ENCODE data around the gene PPP2R3B. TPM values are rescaled to one million over a fixed set of nuclear protein-coding genes. Genes with fewer than 3 reads are reported as not detected.
A peak's percentile ranks its signal among the peaks of the same experiment; 100 is the strongest.

The PPP2R3B gene
- total and polyA plus RNA-seq, 3 donors from 2014 or later = 28.3 to 108 (median 89.6) TPM

GRCh38 chrX:349196-349595 lies 37.5 kb downstream of the PPP2R3B start:
- peak overlapping the region in 1 of 2 donors; percentile 57 for H3K27ac ChIP-seq
- no peak overlapping the region for H3K4me3 ChIP-seq
- 94 to 96% methylated on average over 9 to 18 of the region's 18 CpGs for WGBS, 2 donors
- peaks cover 6% of the 10 kb centered on the region for H3K4me1 ChIP-seq
- intact Hi-C loops (cut with DNase I; ENCODE audit: low total_unique reads) = no loop called here
- H3K36me3 ChIP-seq (ENCODE audit: low read depth, missing control alignments) = no peaks in the 10 kb centered on the region
- DNase-seq = no peak
- TF ChIP-seq CTCF (IDR thresholded peaks at IDR 0.05) = no peak
- TF ChIP-seq POLR2A (IDR thresholded peaks at IDR 0.05) = no peak
- H3K27me3 ChIP-seq = no peaks in the 10 kb centered on the region
- H3K9me3 ChIP-seq = no peaks in the 10 kb centered on the region

- intact Hi-C loops (cut with DNase I; ENCODE audit: low total_unique reads) = no loop called here
- Histone ChIP-seq H3K4me3 (no peak overlapping the region), H3K36me3 (ENCODE audit: low read depth, missing control alignments) (no peaks in the 10 kb centered on the region), H3K27ac (peak overlapping the region in 1 of 2 donors; percentile 57), H3K9me3 (no peaks in the 10 kb centered on the region), H3K27me3 (no peaks in the 10 kb centered on the region), H3K4me1 (peaks cover 6% of the 10 kb centered on the region)
- no peak for TF ChIP-seq POLR2A (IDR thresholded peaks at IDR 0.05)
- TF ChIP-seq CTCF (IDR thresholded peaks at IDR 0.05) = no peak
- no peak for DNase-seq
- 57 to 61% methylated on average over 11 of the region's 11 CpGs for WGBS, 2 donors
These were observed 38.1 kb downstream of the PPP2R3B start for GRCh38 chrX:348461-349117.

- WGBS, 2 donors = 94 to 95% methylated on average over 21 to 59 of the region's 59 CpGs
- no peak overlapping the region for H3K27ac ChIP-seq
- H3K36me3 ChIP-seq (ENCODE audit: low read depth, missing control alignments) = no peaks in the 10 kb centered on the region
- DNase-seq = no peak
- peaks cover 6% of the 10 kb centered on the region for H3K4me1 ChIP-seq
- no peak for TF ChIP-seq CTCF (IDR thresholded peaks at IDR 0.05)
- no peak for TF ChIP-seq POLR2A (IDR thresholded peaks at IDR 0.05)
- intact Hi-C loops (cut with DNase I; ENCODE audit: low total_unique reads) = no loop called here
- H3K4me3 ChIP-seq = no peak overlapping the region
- no peaks in the 10 kb centered on the region for H3K27me3 ChIP-seq
- no peaks in the 10 kb centered on the region for H3K9me3 ChIP-seq
These were observed 39.2 kb downstream of the PPP2R3B start for GRCh38 chrX:347351-348117.

GRCh38 chrX:346034-346813 lies 40.5 kb downstream of the PPP2R3B start:
- 72 to 75% methylated on average over 14 to 75 of the region's 75 CpGs for WGBS, 2 donors
- TF ChIP-seq POLR2A (IDR thresholded peaks at IDR 0.05) (no peak), CTCF (IDR thresholded peaks at IDR 0.05) (no peak)
- no peaks in the 10 kb centered on the region for H3K9me3 ChIP-seq
- H3K27me3 ChIP-seq = no peaks in the 10 kb centered on the region
- no peak overlapping the region for H3K27ac ChIP-seq
- DNase-seq = no peak
- intact Hi-C loops (cut with DNase I; ENCODE audit: low total_unique reads) = no loop called here
- H3K4me3 ChIP-seq = peak overlapping the region in 1 of 2 donors; percentile 13
- peaks cover 6% of the 10 kb centered on the region for H3K4me1 ChIP-seq
- H3K36me3 ChIP-seq (ENCODE audit: low read depth, missing control alignments) = no peaks in the 10 kb centered on the region

All from testis (tissue), 3 donors.